EH (cell line): Measurements from ENCODE around the gene PTPN20.

Experiments
- DNase-seq: peaks from one replicate; pipeline ENCODE4 v3.0.0-alpha.2; 2015; ENCODE audit warnings: low read depth

Gene PTPN20

DNA sequence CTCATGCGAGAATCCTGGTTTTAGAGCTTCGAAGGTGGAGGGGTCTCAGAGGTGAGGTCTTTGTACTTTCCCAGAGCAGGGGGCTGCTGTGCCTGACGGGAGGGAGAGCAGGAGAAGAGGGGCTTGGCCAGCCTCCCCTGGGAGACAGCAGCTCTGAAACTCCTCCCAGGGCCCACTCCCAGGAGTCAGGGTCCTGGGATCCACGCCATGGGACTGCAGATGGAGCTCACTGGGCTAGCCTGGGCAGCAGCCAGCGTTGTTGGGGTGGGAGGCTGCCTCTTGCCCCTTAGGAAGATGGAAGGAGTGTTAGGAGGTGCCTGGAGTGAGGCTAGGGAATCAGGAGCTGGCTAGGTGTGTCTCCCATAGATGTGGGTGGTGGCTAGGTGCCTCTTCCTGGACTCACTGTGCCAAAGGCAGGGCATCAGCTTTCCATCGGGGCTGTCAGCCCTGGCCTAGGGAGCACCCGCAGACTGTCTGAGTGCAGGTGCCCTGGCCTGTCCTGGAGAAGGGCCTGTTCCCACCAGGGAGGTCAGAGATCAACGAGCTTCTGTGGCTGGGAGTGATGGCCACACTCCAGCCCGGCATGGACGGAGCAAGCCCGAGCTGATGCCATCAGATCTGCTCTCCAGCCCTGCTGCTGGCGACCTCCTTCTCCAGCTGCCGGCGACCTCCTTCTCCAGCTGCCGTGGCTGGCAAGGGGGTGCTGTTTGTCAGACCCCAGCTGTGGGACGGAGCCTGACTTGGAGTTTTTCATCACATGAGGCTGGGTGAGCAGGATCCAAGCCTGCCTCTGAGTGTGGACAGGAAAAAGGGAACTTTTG is 111.3 kb downstream of the PTPN20 start:
- no peak for DNase-seq

GRCh38 chr10:47023237-47024045 is 112.2 kb downstream of the PTPN20 start:
- no peak for DNase-seq

GRCh38 chr10:47024046-47024322 is 112.8 kb downstream of the PTPN20 start:
- no peak for DNase-seq

GRCh38 chr10:47024399-47025252 is 113.4 kb downstream of the PTPN20 start:
- DNase-seq: peak; percentile 51

DNA sequence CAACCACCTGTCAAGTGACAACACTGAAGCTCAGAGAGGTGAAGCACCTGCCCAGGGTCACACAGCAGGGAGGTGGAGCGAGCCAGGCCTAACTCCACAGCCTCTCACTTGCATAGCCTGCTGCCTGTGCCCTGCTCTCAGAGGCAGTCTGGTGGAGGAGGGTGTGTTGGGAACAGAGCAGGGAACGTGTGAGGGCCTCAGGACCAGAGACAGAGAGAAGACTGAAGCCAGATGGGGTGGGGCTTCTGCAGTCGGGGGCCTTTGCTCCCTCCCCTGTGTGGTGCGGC is 114.0 kb downstream of the PTPN20 start:
- no peak for DNase-seq

GRCh38 chr10:47025540-47026300 is 114.5 kb downstream of the PTPN20 start:
- peak; percentile 88 for DNase-seq

DNA sequence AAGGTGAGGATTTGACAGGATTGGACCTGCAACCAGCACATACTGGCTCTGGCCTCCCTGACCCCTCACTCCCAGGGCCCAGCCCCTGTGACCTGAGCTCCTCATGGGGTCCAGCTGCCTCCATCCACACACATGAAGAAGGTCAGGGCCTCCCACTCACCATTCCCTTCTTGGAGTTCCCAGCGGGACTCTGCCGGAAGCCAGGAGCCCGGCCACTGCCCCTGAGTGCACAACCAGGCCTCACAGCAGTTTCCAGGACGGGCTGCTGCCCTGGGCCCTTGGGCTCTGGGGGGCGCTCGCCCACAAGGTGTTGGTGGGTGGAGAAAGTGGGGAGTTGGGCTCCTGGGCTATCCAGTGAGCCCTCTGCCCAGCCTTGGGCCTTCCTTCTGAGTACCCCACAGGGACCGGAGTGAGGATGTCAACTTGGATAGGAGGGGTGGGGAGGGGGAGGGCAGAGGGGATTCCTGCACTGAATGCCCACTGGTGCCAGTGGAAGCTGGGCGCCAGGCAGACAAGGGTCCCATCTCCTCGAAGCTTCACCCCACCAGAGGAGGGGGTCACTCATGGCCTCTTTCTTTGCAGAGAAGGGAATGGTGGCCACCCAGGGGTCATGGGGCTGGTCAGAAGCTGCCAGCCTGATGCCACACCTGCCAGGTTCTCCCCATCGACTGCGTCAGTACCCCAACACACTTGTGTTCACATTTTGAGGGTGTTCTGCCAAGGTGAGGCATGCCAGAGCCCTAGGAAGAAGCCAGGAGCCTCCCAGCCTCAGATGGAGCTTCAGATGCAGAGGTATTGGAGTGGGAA is 115.3 kb downstream of the PTPN20 start:
- no peak for DNase-seq

DNA sequence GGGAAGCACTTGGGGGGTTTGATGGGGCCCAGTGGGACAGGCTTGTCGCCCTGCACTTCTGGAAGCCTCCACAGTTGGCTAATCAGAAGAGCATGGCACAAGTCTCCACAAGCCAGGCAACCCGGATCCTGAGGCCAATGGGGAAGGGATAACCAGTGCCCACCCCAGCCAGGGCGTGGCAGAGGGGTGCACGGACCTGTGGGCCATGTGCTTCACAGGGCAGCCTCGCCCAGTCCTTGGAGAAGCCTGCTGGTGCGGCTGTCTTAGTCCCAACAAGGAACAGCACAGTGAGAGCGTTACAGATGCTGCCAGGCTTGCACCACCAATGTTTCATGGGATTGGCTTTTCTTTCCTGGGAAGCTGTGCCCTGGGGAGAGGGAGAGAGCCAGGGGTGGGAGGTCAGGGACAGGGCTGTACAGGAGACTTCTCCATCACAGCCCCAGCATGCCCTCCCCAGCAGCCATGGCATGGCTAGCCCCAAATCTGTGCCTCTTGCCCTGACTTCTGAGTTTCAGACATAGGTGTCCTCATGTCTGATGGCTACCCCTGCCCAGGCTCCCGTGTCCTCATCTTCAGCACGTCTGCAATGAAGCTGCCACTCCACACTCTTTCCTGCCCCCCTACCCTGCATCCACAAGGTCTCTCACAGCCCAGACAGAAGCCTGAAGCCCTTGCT is 116.0 kb downstream of the PTPN20 start:
- DNase-seq: no peak

DNA sequence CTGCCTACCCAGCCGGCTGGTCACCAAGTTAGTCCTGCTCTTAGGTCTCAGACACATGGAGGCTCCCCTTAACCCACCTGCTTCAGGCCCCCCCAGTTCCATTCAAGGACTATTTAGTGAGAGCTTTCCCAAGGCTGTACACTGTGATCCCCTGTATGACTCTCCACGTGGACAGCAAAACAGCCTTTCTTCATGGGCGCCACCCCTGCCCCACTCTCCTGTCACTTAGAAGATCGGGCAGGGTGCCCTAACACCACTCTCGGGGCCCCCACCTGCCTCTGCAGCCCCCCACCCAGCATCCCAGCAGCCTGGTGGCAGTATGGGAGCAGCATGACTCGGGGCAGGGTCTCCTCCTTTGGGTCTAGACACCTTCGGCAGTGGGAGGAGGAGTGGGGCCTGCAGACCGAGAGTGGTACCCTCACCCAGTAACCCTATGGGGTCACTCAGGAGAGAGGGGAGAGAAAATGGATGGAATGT is 116.6 kb downstream of the PTPN20 start:
- no peak for DNase-seq

DNA sequence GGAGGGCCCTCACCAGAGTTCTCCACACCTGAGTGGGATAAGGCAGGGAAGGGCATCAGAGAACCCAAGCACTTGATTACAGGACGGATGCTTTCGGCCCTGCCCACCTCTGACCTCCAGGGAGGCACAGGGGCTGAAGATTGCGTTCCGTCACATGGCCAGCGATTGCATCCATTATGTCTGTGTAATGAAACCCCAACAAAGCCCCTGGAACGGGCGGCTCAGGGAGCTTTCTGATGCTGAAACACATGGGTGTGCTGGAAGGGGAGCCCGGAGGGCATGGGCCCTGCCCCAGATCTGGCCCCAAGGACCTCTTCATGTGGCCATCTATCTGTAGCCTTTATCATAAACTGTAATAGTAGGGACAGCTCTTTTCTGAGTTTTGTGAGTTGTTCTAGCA is 117.2 kb downstream of the PTPN20 start:
- no peak for DNase-seq

- DNase-seq: no peak
These were observed 118.2 kb downstream of the PTPN20 start for GRCh38 chr10:47029181-47030009.

- DNase-seq: no peak
These were observed 119.0 kb downstream of the PTPN20 start for GRCh38 chr10:47030191-47030703.

GRCh38 chr10:47031211-47031900 is 120.1 kb downstream of the PTPN20 start:
- DNase-seq: peak; percentile 25

- peak; percentile 70 for DNase-seq
These were observed 120.8 kb downstream of the PTPN20 start for GRCh38 chr10:47031901-47032465.

- no peak for DNase-seq
These were observed 121.9 kb downstream of the PTPN20 start for GRCh38 chr10:47033081-47033480.

- DNase-seq: no peak
These were observed 122.5 kb downstream of the PTPN20 start for GRCh38 chr10:47033541-47034270.

GRCh38 chr10:47034441-47035051 is 123.3 kb downstream of the PTPN20 start:
- DNase-seq: no peak
